ENCODE measurements around the gene ACSBG1. TPM values are rescaled to one million over a fixed set of nuclear protein-coding genes. Genes with fewer than 3 reads are reported as not detected.

Gene ACSBG1
- total and polyA plus RNA-seq, 2 donors (not counting 1 experiment from before 2014, with no cell fraction given): not detected

GRCh38 chr15:78207110-78207458 is 27.3 kb downstream of the ACSBG1 start:
- Histone ChIP-seq H2AFZ (ENCODE audit: low read length) (no peak overlapping the region), H3K9ac (ENCODE audit: insufficient read depth, low read length) (no peak overlapping the region), H4K20me1 (ENCODE audit: control insufficient read depth, extremely low read depth, insufficient read depth, low read length) (no peaks in the 10 kb centered on the region), H3K27ac (ENCODE audit: insufficient read depth, low read length) (no peak overlapping the region), H3K4me2 (ENCODE audit: extremely low read depth, insufficient read depth, low read length) (no peak overlapping the region), H3K79me2 (ENCODE audit: control insufficient read depth, insufficient read depth, low read length) (no peaks in the 10 kb centered on the region), H3K4me3 (replicated peaks in 1 of 4; ENCODE audit: control extremely low read depth in 1 of 4, insufficient read depth in 1 of 4, low read depth in 3 of 4, low read length in 4 of 4) (no peak overlapping the region), H3K4me1 (ENCODE audit: control insufficient read depth, extremely low read depth, insufficient read depth, low read length) (no peaks in the 10 kb centered on the region), H3K36me3 (ENCODE audit: control insufficient read depth, insufficient read depth, low read length) (no peaks in the 10 kb centered on the region), H3K9me3 (ENCODE audit: control insufficient read depth, insufficient read depth, low read depth, low read length) (no peaks in the 10 kb centered on the region), H3K27me3 (ENCODE audit: control insufficient read depth, insufficient read depth, low read length) (peaks cover 9% of the 10 kb centered on the region)
- DNase-seq (ENCODE audit: low read depth in 2 of 2): no peak
- TF ChIP-seq CTCF (conservative IDR thresholded peaks at IDR 0.05 in 1 of 2, IDR thresholded peaks at IDR 0.05 in 1 of 2; ENCODE audit: low read depth in 1 of 2, low read length in 2 of 2) (no peak), EZH2 (IDR thresholded peaks at IDR 0.05; ENCODE audit: low read length, missing control alignments) (no peak)

DNA sequence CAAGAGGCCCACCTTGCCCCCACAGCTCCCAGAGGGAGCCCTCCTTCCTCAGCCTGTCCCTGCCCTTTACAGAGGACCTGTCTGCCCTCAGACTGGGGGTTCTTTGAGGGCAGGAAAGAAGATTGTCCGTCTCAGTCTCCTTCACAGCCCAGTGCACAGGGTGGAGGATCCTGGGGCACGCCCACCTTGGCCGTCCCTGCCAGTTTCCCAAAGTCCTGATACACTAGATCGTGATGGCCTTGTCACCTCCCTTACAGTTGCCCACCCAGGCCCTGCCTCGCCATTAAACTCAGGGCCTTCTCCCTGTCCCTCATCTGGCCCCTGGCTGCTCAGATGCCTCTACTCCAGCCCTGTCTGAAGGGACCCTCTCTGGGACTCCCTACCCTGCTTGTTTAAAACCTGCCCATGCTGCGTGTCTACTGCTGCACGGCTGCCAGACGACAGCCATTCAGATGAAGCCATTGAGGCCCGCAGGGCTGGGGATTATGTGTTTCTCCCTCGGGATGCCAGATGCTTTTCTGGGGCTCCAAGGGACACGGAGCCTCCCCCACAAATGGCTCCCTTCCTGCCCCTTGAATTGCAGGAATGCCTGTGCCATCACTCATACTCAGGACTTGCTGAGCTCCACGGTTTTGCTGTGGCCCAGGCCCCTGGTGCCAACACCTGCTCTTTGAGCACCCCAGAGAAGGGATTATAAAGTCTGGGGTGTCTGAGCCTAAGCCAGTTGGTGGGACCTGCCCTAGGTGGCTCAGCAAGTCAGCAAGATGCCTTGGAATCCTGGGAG is 27.8 kb downstream of the ACSBG1 start:
- DNase-seq (ENCODE audit: low read depth in 2 of 2): peak in 1 of 2 donors; percentile 53
- Histone ChIP-seq H3K9me3 (ENCODE audit: control insufficient read depth, insufficient read depth, low read depth, low read length) (no peaks in the 10 kb centered on the region), H3K4me1 (ENCODE audit: control insufficient read depth, extremely low read depth, insufficient read depth, low read length) (no peaks in the 10 kb centered on the region), H3K27ac (ENCODE audit: insufficient read depth, low read length) (no peak overlapping the region), H4K20me1 (ENCODE audit: control insufficient read depth, extremely low read depth, insufficient read depth, low read length) (no peaks in the 10 kb centered on the region), H3K79me2 (ENCODE audit: control insufficient read depth, insufficient read depth, low read length) (no peaks in the 10 kb centered on the region), H3K4me2 (ENCODE audit: extremely low read depth, insufficient read depth, low read length) (no peak overlapping the region), H3K27me3 (ENCODE audit: control insufficient read depth, insufficient read depth, low read length) (peaks cover 9% of the 10 kb centered on the region), H3K4me3 (replicated peaks in 1 of 4; ENCODE audit: control extremely low read depth in 1 of 4, insufficient read depth in 1 of 4, low read depth in 3 of 4, low read length in 4 of 4) (no peak overlapping the region), H3K9ac (ENCODE audit: insufficient read depth, low read length) (no peak overlapping the region), H2AFZ (ENCODE audit: low read length) (no peak overlapping the region), H3K36me3 (ENCODE audit: control insufficient read depth, insufficient read depth, low read length) (no peaks in the 10 kb centered on the region)
- TF ChIP-seq EZH2 (IDR thresholded peaks at IDR 0.05; ENCODE audit: low read length, missing control alignments): no peak
- no peak for TF ChIP-seq CTCF (conservative IDR thresholded peaks at IDR 0.05 in 1 of 2, IDR thresholded peaks at IDR 0.05 in 1 of 2; ENCODE audit: low read depth in 1 of 2, low read length in 2 of 2)

DNA sequence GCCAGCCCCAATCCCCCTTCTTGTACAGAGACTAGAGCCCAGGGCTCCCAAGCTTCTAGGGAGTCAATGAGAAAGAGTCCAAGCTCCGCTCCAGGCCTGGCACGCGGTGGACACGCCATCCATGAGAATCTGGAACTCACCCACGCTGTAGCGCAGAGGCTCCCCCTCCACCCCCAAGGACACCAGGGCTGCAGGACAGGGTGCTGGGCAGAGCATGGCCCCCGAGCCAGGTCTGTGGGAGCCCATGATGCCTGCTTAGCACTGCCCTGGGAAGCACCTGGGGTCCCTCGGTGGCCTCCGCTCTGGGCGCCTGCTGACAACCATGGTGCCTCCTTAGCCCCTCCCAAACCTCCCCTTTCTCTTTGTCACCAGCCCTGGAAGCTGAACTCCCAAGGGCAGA is 28.5 kb downstream of the ACSBG1 start:
- Histone ChIP-seq H3K9me3 (ENCODE audit: control insufficient read depth, insufficient read depth, low read depth, low read length) (no peaks in the 10 kb centered on the region), H2AFZ (ENCODE audit: low read length) (no peak overlapping the region), H3K36me3 (ENCODE audit: control insufficient read depth, insufficient read depth, low read length) (no peaks in the 10 kb centered on the region), H3K79me2 (ENCODE audit: control insufficient read depth, insufficient read depth, low read length) (no peaks in the 10 kb centered on the region), H3K27ac (ENCODE audit: insufficient read depth, low read length) (no peak overlapping the region), H4K20me1 (ENCODE audit: control insufficient read depth, extremely low read depth, insufficient read depth, low read length) (no peaks in the 10 kb centered on the region), H3K4me1 (ENCODE audit: control insufficient read depth, extremely low read depth, insufficient read depth, low read length) (no peaks in the 10 kb centered on the region), H3K4me3 (replicated peaks in 1 of 4; ENCODE audit: control extremely low read depth in 1 of 4, insufficient read depth in 1 of 4, low read depth in 3 of 4, low read length in 4 of 4) (no peak overlapping the region), H3K27me3 (ENCODE audit: control insufficient read depth, insufficient read depth, low read length) (peaks cover 9% of the 10 kb centered on the region), H3K9ac (ENCODE audit: insufficient read depth, low read length) (no peak overlapping the region), H3K4me2 (ENCODE audit: extremely low read depth, insufficient read depth, low read length) (no peak overlapping the region)
- TF ChIP-seq EZH2 (IDR thresholded peaks at IDR 0.05; ENCODE audit: low read length, missing control alignments) (no peak), CTCF (conservative IDR thresholded peaks at IDR 0.05 in 1 of 2, IDR thresholded peaks at IDR 0.05 in 1 of 2; ENCODE audit: low read depth in 1 of 2, low read length in 2 of 2) (no peak)
- no peak for DNase-seq (ENCODE audit: low read depth in 2 of 2)

All from fibroblast of lung (primary cell).